ENCODE measurements around the gene PRSS27.
A peak's percentile ranks its signal among the peaks of the same experiment; 100 is the strongest.
"Not testable (repeated sequence)": the region's sequence is repeated elsewhere in the genome, so short reads cannot be mapped to it uniquely, and the experiment has no call there.

PRSS27 gene

DNA sequence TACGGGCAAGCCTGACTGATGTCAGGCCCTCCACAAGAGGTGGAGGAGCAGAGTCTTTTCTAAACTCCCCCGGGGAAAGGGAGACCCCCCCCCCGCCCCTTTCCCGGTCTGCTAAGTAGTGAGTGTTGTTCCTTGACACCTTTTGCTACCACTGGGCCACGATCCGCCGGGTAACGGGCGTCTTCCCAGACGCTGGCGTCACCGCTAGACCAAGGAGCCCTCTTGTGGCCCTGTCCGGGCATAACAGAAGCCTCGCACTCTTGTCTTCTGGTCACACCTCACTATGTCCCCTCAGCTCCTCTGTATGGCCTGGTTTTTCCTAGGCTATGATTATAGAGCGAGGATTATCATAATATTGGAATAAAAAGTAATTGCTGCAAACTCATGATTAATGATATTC, 50.0 kb downstream of the PRSS27 start:
- DNase-seq, result peak; percentile 57

DNA sequence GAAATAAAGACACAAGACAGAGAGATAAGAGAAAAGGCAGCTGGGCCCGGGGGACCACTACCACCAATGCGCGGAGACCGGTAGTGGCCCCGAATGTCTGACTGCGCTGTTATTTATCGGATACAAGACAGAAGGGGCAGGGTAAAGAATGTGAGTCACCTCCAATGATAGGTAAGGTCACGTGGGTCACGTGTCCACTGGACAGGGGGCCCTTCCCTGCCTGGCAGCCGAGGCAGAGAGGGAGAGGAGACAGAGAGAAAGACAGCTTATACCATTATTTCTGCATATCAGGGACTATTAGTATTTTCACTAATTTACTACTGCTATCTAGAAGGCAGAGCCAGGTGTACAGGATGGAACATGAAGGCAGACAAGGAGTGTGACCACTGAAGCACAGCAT, 50.4 kb downstream of the PRSS27 start:
- not testable (repeated sequence) for DNase-seq

GRCh38 chr16:2666671-2667070, 53.4 kb downstream of the PRSS27 start:
- not testable (repeated sequence) for DNase-seq

DNA sequence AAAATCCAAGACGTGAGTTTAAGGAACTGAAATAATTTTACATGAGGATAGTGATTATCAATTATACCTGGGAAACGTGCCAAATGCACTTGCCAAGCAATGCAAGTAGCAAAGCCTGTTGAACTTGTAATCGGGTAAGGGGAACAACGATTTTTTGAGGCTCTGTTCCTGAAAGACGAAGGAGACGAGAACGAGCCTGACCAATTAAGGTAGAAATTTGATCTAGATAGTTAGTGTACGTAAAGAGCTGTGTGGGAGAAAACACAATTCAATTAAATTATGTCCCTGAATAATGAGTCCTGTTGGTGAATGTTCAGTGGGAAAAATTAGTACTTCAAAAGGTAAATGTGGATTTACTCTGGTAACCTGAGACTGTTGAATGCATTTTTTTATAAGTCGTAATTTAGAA, 55.4 kb downstream of the PRSS27 start:
- DNase-seq, result no peak

DNA sequence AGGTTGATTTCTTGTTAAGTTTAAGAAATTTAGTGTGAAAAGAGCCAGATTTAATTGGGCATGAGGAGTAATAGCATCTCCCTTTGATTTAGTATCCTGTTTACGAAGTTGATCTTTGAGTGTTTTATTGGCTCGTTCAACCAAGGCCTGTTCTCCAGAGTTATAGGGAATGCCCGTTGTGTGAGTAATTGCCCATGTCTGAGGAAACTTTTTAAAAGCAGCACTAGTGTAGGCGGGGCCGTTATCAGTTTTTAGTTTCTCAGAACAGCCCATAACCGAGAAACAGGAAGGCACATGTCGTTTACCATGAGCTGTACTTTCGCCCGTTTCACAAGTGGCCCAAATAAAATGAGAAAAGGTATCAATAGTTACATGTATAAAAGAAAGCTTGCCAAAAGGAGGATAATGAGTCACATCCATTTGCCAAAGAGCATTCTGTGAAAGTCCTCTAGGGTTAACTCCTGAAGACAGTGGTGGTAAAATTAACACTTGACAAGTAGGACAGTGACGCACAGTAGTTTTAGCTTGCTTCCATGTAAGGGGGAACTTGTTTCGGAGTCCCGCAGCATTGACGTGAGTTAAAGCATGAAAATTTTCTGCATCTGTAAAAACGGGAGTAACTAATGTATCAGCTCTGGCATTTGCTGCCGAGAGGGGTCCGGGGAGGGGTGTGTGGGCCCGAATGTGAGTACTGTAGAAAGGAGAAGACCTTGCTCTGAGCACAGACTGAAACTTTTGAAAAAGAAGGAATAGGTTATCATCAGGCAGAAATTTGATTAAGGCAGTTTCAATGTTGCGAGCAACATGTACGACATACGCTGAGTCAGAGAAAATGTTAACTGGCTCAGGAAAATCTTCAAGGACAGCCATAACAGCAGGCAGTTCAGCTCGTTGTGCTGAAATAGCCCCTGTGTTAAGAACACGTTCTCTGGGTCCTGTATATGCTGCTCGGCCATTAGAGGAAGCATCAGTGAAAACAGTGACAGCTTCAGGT, 56.2 kb downstream of the PRSS27 start:
- DNase-seq, result no peak

Measured in activated gamma-delta T cell treated with Interleukin-2 at 50 U/mL for 16 hours (primary cell).